BE2C (cell line): Measurements from ENCODE around the gene FAM81A.
"Not testable (repeated sequence)": the region's sequence is repeated elsewhere in the genome, so short reads cannot be mapped to it uniquely, and the experiment has no call there.

Source experiments
- DNase-seq: peaks from one replicate; pipeline ENCODE4 v3.0.0-alpha.2; 2020
- H3K27me3 ChIP-seq: fragments of 250-450 bp; sonication (Bioruptor Pico); 2 replicates; pipeline ENCODE4 v1.5.1; 2020; ENCODE audit warnings: mild to moderate bottlenecking
- H3K36me3 ChIP-seq: fragments of 250-450 bp; sonication (Bioruptor Pico); 2 replicates; pipeline ENCODE4 v1.5.1; 2020; ENCODE audit warnings: mild to moderate bottlenecking
- H3K4me1 ChIP-seq: fragments of 250-450 bp; sonication (Bioruptor Pico); 2 replicates; pipeline ENCODE4 v1.5.1; 2020
- H3K4me3 ChIP-seq: 2 replicates; pipeline ENCODE4 v1.5.1; 2011; ENCODE audit warnings: low read depth, low read length
- H3K9me3 ChIP-seq: fragments of 250-450 bp; sonication (Bioruptor Pico); 2 replicates; pipeline ENCODE4 v1.5.1; 2020
- TF ChIP-seq, protein P1 (sequence below): IDR thresholded peaks from 2 replicates; pipeline ENCODE4 v1.5.1; 2012; ENCODE audit warnings: mild to moderate bottlenecking, low read depth, low read length

FAM81A gene

DNA sequence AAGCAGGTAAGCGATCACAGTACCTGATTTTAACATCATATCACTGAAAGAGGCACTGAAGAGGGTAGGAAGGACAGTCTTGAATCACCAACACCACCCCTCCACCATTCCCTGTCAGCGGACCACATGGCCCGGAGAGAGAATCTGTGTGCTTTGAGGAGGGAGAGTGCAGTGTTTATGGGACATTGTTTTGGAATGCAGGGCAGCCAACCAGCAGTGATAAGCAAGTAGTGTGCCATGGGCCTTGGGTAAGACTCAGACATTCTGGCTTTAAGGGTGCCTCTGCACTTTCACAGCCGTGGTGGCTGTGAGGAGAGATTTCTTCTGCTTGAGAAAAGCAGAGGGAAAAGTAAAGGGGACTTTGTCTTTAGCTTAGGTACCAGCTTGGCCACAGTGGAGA, 46.4 kb downstream of the FAM81A start:
- H3K9me3 ChIP-seq = no peaks in the 10 kb centered on the region

DNA sequence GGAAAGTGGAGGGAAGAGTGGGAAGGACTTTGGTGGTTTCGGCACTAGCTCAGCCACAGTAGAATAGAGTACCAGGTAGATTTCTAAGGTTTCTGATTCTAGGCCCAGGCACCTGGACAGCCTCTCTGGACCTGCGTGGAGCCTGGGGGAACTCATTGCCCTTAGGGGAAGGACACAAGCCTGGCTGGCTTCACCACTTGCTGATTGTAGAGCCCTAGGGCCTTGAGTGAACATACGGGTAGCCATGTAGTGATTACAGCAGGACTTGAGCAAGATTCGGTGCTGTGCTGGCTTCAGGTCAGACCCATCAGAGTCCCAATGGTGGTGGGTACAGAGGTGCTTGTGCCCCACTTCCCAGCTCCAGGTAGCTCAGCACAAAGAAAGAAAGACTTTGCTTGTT, 47.0 kb downstream of the FAM81A start:
- DNase-seq = no peak
- Histone ChIP-seq H3K4me1 (no peaks in the 10 kb centered on the region), H3K9me3 (no peaks in the 10 kb centered on the region), H3K36me3 (no peaks in the 10 kb centered on the region), H3K27me3 (0 out of 2 replicates have a peak, but pooled peaks cover 7% of the 10 kb centered on the region), H3K4me3 (no peak overlapping the region)
- TF ChIP-seq, protein P1, sequence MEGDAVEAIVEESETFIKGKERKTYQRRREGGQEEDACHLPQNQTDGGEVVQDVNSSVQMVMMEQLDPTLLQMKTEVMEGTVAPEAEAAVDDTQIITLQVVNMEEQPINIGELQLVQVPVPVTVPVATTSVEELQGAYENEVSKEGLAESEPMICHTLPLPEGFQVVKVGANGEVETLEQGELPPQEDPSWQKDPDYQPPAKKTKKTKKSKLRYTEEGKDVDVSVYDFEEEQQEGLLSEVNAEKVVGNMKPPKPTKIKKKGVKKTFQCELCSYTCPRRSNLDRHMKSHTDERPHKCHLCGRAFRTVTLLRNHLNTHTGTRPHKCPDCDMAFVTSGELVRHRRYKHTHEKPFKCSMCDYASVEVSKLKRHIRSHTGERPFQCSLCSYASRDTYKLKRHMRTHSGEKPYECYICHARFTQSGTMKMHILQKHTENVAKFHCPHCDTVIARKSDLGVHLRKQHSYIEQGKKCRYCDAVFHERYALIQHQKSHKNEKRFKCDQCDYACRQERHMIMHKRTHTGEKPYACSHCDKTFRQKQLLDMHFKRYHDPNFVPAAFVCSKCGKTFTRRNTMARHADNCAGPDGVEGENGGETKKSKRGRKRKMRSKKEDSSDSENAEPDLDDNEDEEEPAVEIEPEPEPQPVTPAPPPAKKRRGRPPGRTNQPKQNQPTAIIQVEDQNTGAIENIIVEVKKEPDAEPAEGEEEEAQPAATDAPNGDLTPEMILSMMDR = no peak

More for the DNA sequence above, 46.4 kb downstream of the FAM81A start:
- H3K27me3 ChIP-seq = 0 out of 2 replicates have a peak, but pooled peaks cover 7% of the 10 kb centered on the region
- no peaks in the 10 kb centered on the region for H3K4me1 ChIP-seq
- H3K4me3 ChIP-seq = no peak overlapping the region
- no peak for DNase-seq
- TF ChIP-seq, protein P1 = no peak
- H3K36me3 ChIP-seq = no peaks in the 10 kb centered on the region

DNA sequence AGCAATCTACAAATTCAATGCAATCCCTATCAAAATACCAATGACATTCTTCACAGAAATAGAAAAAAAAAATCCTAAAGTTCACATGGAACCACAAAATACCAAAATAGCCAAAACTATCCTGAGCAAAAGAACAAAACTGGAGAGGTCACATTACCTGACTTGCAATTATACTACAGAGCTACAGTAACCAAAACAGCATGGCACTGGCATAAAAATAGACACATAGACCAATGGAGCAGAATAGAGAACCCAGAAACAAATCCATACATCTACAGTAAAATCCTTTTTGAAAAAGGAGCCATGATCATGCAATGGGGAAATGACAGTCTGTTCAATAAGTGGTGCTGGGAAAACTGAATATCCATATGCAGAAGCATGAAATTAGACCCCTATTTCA, 51.5 kb downstream of the FAM81A start:
- not testable (repeated sequence) for H3K4me3 ChIP-seq, DNase-seq, H3K9me3 ChIP-seq, H3K4me1 ChIP-seq, H3K36me3 ChIP-seq, H3K27me3 ChIP-seq

DNA sequence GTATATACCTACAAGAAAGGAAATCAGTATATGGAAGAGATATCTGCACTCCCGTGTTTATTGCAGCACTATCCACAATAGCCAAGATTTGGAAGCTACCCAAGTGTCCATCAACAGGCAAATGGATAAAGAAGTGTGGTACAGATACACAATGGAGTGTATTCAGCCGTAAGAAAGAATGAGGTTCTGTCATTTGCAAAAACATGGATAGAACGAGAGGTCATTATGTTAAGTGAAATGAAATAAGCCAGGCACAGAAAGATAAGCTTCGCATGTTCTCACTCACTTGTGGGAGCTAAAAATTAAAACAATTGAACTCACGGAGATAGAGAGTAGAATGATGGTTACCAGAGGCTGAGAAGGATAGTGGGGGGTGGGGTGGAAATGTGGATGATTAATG, 53.1 kb downstream of the FAM81A start:
- no peak for DNase-seq
- peaks cover 4% of the 10 kb centered on the region; the same call in 1 of the 2 replicates for H3K4me1 ChIP-seq
- no peak overlapping the region for H3K4me3 ChIP-seq
- TF ChIP-seq, protein P1 = no peak
- H3K27me3 ChIP-seq = 0 out of 2 replicates have a peak, but pooled peaks cover 7% of the 10 kb centered on the region
- no peaks in the 10 kb centered on the region for H3K9me3 ChIP-seq
- H3K36me3 ChIP-seq = no peaks in the 10 kb centered on the region

DNA sequence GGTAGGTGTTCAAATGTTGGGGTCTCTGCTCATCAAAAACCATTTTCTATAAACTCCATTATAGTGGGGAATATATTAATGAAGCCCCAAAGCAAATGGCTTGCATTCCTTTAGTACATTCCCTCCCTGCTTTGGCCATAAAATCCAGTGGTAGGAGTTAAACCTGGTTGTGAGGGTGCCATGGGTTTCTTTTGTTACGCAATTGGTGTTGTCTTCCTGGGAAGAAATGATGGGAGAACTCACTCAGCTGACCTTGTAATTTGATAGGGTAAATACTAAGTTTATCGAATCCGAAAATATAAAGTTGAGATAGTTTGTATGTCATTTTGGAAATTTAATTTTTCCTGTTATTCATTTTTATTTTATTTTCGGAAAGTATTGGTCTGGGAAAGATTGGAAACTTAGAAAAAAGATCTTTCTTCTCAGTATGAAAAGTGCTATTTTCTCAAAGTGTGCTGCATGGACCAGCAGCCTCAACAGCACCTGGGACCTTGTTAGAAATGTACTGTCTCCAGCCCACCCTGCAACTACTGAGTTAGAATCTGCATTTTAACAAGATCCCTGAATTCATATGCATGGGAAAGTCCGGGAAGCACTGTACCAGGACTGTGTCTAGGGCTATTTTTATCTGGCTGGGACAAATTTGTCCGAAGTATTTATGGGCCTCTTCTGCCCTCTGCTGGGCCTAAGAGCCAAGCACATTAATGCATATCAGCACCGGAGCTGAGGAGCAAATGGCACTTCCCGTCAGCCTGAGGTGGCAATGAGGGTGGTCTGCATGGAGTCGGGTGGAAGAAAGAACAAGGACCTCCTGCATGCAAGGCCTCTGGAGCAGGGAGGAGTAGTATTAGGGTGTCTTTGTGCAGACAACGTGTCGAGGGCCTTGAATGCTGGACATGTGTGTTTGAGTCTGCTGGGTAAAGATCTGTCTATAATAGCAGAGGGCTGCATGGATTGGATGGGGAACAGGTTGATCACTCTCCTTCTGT, 54.7 kb downstream of the FAM81A start:
- Histone ChIP-seq H3K4me3 (no peak overlapping the region), H3K9me3 (no peaks in the 10 kb centered on the region)

DNA sequence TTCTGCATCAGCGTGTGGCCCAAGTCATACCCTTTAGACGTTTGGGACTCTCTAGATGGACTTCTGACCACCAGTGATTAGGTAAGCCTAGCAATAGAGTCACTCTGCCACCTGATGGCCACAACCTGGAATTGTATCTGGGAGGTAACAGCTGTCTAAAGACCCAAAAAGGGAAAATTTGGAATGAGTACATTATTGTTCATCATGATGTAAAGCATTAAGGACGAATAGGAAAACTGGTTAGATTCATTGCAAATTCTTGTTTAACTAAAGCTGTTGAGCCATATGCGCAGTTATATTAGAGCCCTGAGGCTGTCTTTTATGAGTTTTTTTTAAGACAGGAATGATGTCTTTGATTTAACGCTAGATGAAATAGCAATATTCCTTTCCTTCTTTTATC, 63.6 kb downstream of the FAM81A start:
- no peaks in the 10 kb centered on the region for H3K4me1 ChIP-seq
- no peaks in the 10 kb centered on the region for H3K9me3 ChIP-seq
- H3K27me3 ChIP-seq = peaks cover 5% of the 10 kb centered on the region; the same call in 1 of the 2 replicates
- TF ChIP-seq, protein P1 = peak; percentile 93
- DNase-seq = peak; percentile 56
- no peak overlapping the region for H3K4me3 ChIP-seq
- H3K36me3 ChIP-seq = no peaks in the 10 kb centered on the region

More for the DNA sequence above, 54.7 kb downstream of the FAM81A start:
- Histone ChIP-seq H3K27me3 (0 out of 2 replicates have a peak, but pooled peaks cover 2% of the 10 kb centered on the region), H3K4me1 (peaks cover 4% of the 10 kb centered on the region; the same call in 1 of the 2 replicates), H3K36me3 (no peaks in the 10 kb centered on the region)
- DNase-seq = peak; percentile 56
- TF ChIP-seq, protein P1 = peak; percentile 83
